GM12878 (cell line): ENCODE data around the gene KRTAP9-1. TPM values are rescaled to one million over a fixed set of nuclear protein-coding genes. Genes with fewer than 3 reads are reported as not detected.
"Not testable (repeated sequence)": the region's sequence is repeated elsewhere in the genome, so short reads cannot be mapped to it uniquely, and the experiment has no call there.

ENCODE experiments used
- ATAC-seq: fragments of 200-7000 bp; cut with Tn5 transposase; 3 replicates; pipeline ENCODE4 v1.9.1; 2020; ENCODE audit warnings: mild to moderate bottlenecking, moderate library complexity
- BruUV-seq: library from RNA; stranded (reverse); fragments of 400-500 nt; replicated peaks from 2 replicates; lab custom pipeline; 2021; lab: Mats Ljungman, UMichigan
- CTCF ChIA-PET: fragments of 300-600 bp; sonication (Branson Sonifier 250); formaldehyde crosslinking; extraction: SDS; loops from one replicate; lab custom pipeline; 2021; ENCODE audit warnings: inconsistent platforms; lab: Yijun Ruan, JAX
- POLR2A ChIA-PET: fragments of 350-600 bp; formaldehyde crosslinking; extraction: SDS; loops from one replicate; lab custom pipeline; 2021; ENCODE audit warnings: inconsistent platforms; lab: Charles Lee
- RAD21 ChIA-PET: fragments of 300-600 bp; sonication (Branson Sonifier 250); formaldehyde crosslinking; loops from one replicate; lab custom pipeline; 2023; ENCODE audit warnings: antibody characterized with exemption; ENCODE audit not compliant: unreplicated experiment; lab: Charles Lee
- SMC1A ChIA-PET: fragments of 300-600 bp; sonication (Branson Sonifier 250); formaldehyde crosslinking; loops from one replicate; lab custom pipeline; 2023; ENCODE audit not compliant: unreplicated experiment, uncharacterized antibody; lab: Charles Lee
- DNase-seq: peaks from one replicate; pipeline ENCODE4 v3.0.0-alpha.2; 2011; ENCODE audit warnings: low read depth, low spot score
- FAIRE-seq: peaks from 3 replicates; lab custom pipeline; 2011; peaks lifted over from hg19 to GRCh38; lab: Jason Lieb, UNC
- H2AFZ ChIP-seq: 2 replicates; pipeline ENCODE4 v1.6.0; 2011; ENCODE audit warnings: low read depth, low read length, control low read depth; ENCODE audit not compliant: control insufficient read depth
- H3K27ac ChIP-seq: 2 replicates; pipeline ENCODE4 v1.5.1; 2011; ENCODE audit warnings: control low read depth; ENCODE audit not compliant: control insufficient read depth, insufficient read depth
- H3K27me3 ChIP-seq, 2 experiments: replicated peaks in 1 of 2; 2 replicates each; pipeline versions ENCODE4 v1.6.0 to v1.6.1; 2011; ENCODE audit warnings: low read length in 1 of 2; ENCODE audit not compliant: control insufficient read depth in 2 of 2, insufficient read depth in 2 of 2
- H3K36me3 ChIP-seq, 2 experiments: 2 replicates each; pipeline ENCODE4 v1.5.1; 2011; ENCODE audit warnings: low read length in 1 of 2; ENCODE audit not compliant: control insufficient read depth in 2 of 2, insufficient read depth in 2 of 2
- H3K4me1 ChIP-seq: 2 replicates; pipeline ENCODE4 v1.6.1; 2011; ENCODE audit warnings: mild to moderate bottlenecking, low read length, moderate library complexity, mixed read lengths; ENCODE audit not compliant: control insufficient read depth, insufficient read depth
- H3K4me2 ChIP-seq: 2 replicates; pipeline ENCODE4 v1.6.0; 2011; ENCODE audit warnings: control low read depth; ENCODE audit not compliant: control insufficient read depth, insufficient read depth
- H3K4me3 ChIP-seq: fragments of 200-600 bp; sonication (generic); 2 replicates; pipeline ENCODE4 v1.5.1; 2016
- H3K79me2 ChIP-seq: 2 replicates; pipeline ENCODE4 v1.6.0; 2011; ENCODE audit warnings: low read length; ENCODE audit not compliant: control insufficient read depth, insufficient read depth
- H3K9ac ChIP-seq: 2 replicates; pipeline ENCODE4 v1.8.0; 2011; ENCODE audit warnings: low read length, control low read depth, mixed read lengths; ENCODE audit not compliant: control insufficient read depth, insufficient read depth
- H3K9me3 ChIP-seq: replicated peaks from 3 replicates; pipeline ENCODE4 v1.5.1; 2011; ENCODE audit warnings: mild to moderate bottlenecking, low read length; ENCODE audit not compliant: control insufficient read depth, insufficient read depth
- H4K20me1 ChIP-seq: 2 replicates; pipeline ENCODE4 v1.6.0; 2011; ENCODE audit not compliant: control insufficient read depth, insufficient read depth
- CREB1 ChIP-seq: IDR thresholded peaks from 2 replicates; pipeline ENCODE4 v1.6.1; 2012; ENCODE audit warnings: low read depth, mild to moderate bottlenecking, inconsistent platforms
- RCOR1 ChIP-seq: conservative IDR thresholded peaks from 2 replicates; pipeline ENCODE4 v1.6.1; 2012; ENCODE audit warnings: low read depth, low read length, improper control_type of control experiment
- RELA ChIP-seq: fragments of 450-650 bp; IDR thresholded peaks from 2 replicates; pipeline ENCODE4 v1.8.0; 2014; ENCODE audit warnings: borderline replicate concordance; ENCODE audit not compliant: partially characterized antibody
- USF2 ChIP-seq: IDR thresholded peaks from 2 replicates; pipeline ENCODE4 v1.6.1; 2011; ENCODE audit warnings: low read depth, low read length, improper control_type of control experiment, borderline replicate concordance
- ZNF274 ChIP-seq: IDR thresholded peaks from one replicate; pipeline ENCODE4 v1.8.0; 2011; ENCODE audit not compliant: insufficient read length, insufficient read depth
- WGBS: methylation state at CpG from one replicate; pipeline ENCODE4 v1.1.6; 2016; ENCODE audit warnings: low lambda C conversion rate; ENCODE audit not compliant: insufficient replicate concordance, insufficient coverage; ENCODE audit errors: missing lambda C conversion rate; 5-methylcytosine and 5-hydroxymethylcytosine counted together
- in situ Hi-C: fragments of 300-500 bp; cut with MboI; formaldehyde crosslinking; loops from 9 replicates; pipeline ENCODE4 v1.14.3; 2018; ENCODE audit warnings: mixed read lengths
- intact Hi-C: fragments of 100-400 bp; cut with micrococcal nuclease; formaldehyde crosslinking; loops from one replicate; pipeline ENCODE4 v1.14.2; 2022; ENCODE audit not compliant: unreplicated experiment
- polyA plus RNA-seq, 11 experiments: library from polyadenylated mRNA; depleted of rRNA in 4 of 11; unstranded in 6 of 11; stranded (reverse) in 5 of 11; fragments of >200 nt; fragmentation: Nextera tagmentation in 4 of 11; fragmentation: Illumina TruSeq in 1 of 11; extraction: Ambion mirVana in 4 of 11; extraction: Trizol in 1 of 11; gene quantifications; 1 replicate in 1 of 11; 2 replicates in 10 of 11; pipeline versions ENCODE4 v1.2.1 to v1.2.3, GENCODE V29; 2011 to 2016; ENCODE audit warnings: inconsistent platforms in 2 of 11, missing spikeins in 2 of 11, low read depth in 1 of 11
- total RNA-seq, 4 experiments: library from RNA; depleted of rRNA in 3 of 4; stranded (reverse); fragments of >200 nt in 3 of 4; fragmentation: Illumina TruSeq in 1 of 4; extraction: Trizol in 1 of 4; gene quantifications; 2 replicates each; pipeline versions ENCODE4 v1.2.1 to v1.2.3, GENCODE V29; 2013 to 2021
- TF ChIP-seq, protein P1 (sequence below): fragments of 450-650 bp; IDR thresholded peaks from 2 replicates; pipeline ENCODE4 v1.6.1; 2016; ENCODE audit warnings: mild to moderate bottlenecking, moderate library complexity, borderline replicate concordance

The KRTAP9-1 gene
- total and polyA plus RNA-seq, 10 of the 15 experiments (the other 5 are each of a cell fraction or from before 2014, with no cell fraction given), result not detected

GRCh38 chr17:41226051-41226450, 36.4 kb downstream of the KRTAP9-1 start:
- Histone ChIP-seq H3K9ac (no peak overlapping the region), H3K36me3 (no peaks in the 10 kb centered on the region), H3K9me3 (no peaks in the 10 kb centered on the region), H2AFZ (no peak overlapping the region), H3K79me2 (no peaks in the 10 kb centered on the region), H3K27me3 (peaks cover 0 to 3% of the 10 kb centered on the region in 2 experiments; a peak in 1 of 4 replicates), H4K20me1 (no peaks in the 10 kb centered on the region), H3K4me3 (no peak overlapping the region), H3K4me1 (no peaks in the 10 kb centered on the region), H3K4me2 (no peak overlapping the region), H3K27ac (no peak overlapping the region)
- DNase-seq (no peak), ATAC-seq (no peak), FAIRE-seq (no peak)
- BruUV-seq, result no TSS peak
- ChIA-PET SMC1A (no interaction called here), RAD21 (no interaction called here), POLR2A (no interaction called here), CTCF (interaction anchor here (0.6 kb wide), 1 partner anchor 323 kb away, joined by 3 read pairs; no protein-coding TSS in a partner anchor)
- intact Hi-C loops (no loop called here), in situ Hi-C loops (no loop called here)
- 68% methylated on average over 6 of the region's 6 CpGs for WGBS
- TF ChIP-seq, protein P1, sequence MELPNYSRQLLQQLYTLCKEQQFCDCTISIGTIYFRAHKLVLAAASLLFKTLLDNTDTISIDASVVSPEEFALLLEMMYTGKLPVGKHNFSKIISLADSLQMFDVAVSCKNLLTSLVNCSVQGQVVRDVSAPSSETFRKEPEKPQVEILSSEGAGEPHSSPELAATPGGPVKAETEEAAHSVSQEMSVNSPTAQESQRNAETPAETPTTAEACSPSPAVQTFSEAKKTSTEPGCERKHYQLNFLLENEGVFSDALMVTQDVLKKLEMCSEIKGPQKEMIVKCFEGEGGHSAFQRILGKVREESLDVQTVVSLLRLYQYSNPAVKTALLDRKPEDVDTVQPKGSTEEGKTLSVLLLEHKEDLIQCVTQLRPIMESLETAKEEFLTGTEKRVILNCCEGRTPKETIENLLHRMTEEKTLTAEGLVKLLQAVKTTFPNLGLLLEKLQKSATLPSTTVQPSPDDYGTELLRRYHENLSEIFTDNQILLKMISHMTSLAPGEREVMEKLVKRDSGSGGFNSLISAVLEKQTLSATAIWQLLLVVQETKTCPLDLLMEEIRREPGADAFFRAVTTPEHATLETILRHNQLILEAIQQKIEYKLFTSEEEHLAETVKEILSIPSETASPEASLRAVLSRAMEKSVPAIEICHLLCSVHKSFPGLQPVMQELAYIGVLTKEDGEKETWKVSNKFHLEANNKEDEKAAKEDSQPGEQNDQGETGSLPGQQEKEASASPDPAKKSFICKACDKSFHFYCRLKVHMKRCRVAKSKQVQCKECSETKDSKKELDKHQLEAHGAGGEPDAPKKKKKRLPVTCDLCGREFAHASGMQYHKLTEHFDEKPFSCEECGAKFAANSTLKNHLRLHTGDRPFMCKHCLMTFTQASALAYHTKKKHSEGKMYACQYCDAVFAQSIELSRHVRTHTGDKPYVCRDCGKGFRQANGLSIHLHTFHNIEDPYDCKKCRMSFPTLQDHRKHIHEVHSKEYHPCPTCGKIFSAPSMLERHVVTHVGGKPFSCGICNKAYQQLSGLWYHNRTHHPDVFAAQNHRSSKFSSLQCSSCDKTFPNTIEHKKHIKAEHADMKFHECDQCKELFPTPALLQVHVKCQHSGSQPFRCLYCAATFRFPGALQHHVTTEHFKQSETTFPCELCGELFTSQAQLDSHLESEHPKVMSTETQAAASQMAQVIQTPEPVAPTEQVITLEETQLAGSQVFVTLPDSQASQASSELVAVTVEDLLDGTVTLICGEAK, result no peak
- TF ChIP-seq RCOR1 (no peak), USF2 (no peak), ZNF274 (no peak), RELA (no peak), CREB1 (no peak)

DNA sequence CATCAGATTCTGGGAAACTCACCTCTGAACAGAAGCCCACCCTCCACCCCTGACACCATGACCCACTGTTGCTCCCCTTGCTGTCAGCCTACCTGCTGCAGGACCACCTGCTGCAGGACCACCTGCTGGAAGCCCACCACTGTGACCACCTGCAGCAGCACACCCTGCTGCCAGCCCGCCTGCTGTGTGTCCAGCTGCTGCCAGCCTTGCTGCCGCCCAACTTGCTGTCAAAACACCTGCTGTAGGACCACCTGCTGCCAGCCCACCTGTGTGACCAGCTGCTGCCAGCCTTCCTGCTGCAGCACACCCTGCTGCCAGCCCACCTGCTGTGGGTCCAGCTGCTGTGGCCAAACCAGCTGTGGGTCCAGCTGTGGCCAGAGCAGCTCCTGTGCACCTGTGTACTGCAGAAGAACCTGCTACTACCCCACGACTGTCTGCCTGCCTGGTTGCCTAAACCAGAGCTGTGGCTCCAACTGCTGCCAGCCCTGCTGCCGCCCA, 37.0 kb downstream of the KRTAP9-1 start, which contains the start of gene KRTAP9-2:
TSS of gene KRTAP9-2 (plus strand) at position 51 of the 498 bp plus-strand sequence. CDS start at position 58, 7 bp downstream.
- H3K9me3 ChIP-seq, ATAC-seq, POLR2A ChIA-PET, H2AFZ ChIP-seq, H3K36me3 ChIP-seq, H3K27ac ChIP-seq, DNase-seq, CTCF ChIA-PET, SMC1A ChIA-PET, intact Hi-C loops, FAIRE-seq, RAD21 ChIA-PET, in situ Hi-C loops, H3K79me2 ChIP-seq, H3K27me3 ChIP-seq, BruUV-seq, H3K4me2 ChIP-seq, H3K4me3 ChIP-seq, H4K20me1 ChIP-seq, H3K4me1 ChIP-seq, H3K9ac ChIP-seq: not testable (repeated sequence)
- 3% methylated on average over 2 of the region's 4 CpGs for WGBS
